Muscle of arm (tissue), 12 donors: Measurements from ENCODE around the gene FAM53B. TPM values are rescaled to one million over a fixed set of nuclear protein-coding genes. Genes with fewer than 3 reads are reported as not detected.
A peak's percentile ranks its signal among the peaks of the same experiment; 100 is the strongest.

ENCODE experiments used
- DNase-seq: peaks from one replicate; pipeline ENCODE4 v3.0.0-alpha.2; 2013
- polyA plus RNA-seq, 12 donors: library from polyadenylated mRNA; unstranded; fragments of 120-200 nt; gene quantifications; one replicate each; pipeline ENCODE4 v1.2.1, GENCODE V29; 2013; ENCODE audit not compliant: insufficient read length in 12 of 12

FAM53B gene
- polyA plus RNA-seq, 12 donors = 18.3 to 30.3 (median 21.7) TPM; not detected in 1

GRCh38 chr10:124710266-124710881 lies 33.8 kb downstream of the FAM53B start:
- no peak for DNase-seq

- DNase-seq = no peak
Measured at GRCh38 chr10:124709861-124710260, 34.3 kb downstream of the FAM53B start.

- no peak for DNase-seq
Measured at GRCh38 chr10:124708922-124709520, 35.2 kb downstream of the FAM53B start.

- no peak for DNase-seq
Measured at GRCh38 chr10:124708246-124708779, 35.9 kb downstream of the FAM53B start.

GRCh38 chr10:124707551-124707950 lies 36.6 kb downstream of the FAM53B start:
- no peak for DNase-seq

- DNase-seq = no peak
Measured at GRCh38 chr10:124707144-124707467, 37.1 kb downstream of the FAM53B start.

GRCh38 chr10:124706462-124707143 lies 37.6 kb downstream of the FAM53B start:
- DNase-seq = no peak

- no peak for DNase-seq
Measured at GRCh38 chr10:124705817-124706461, 38.2 kb downstream of the FAM53B start.

- no peak for DNase-seq
Measured at GRCh38 chr10:124705381-124705740, 38.8 kb downstream of the FAM53B start.

- no peak for DNase-seq
Measured at GRCh38 chr10:124704428-124705380, 39.5 kb downstream of the FAM53B start.

GRCh38 chr10:124703778-124704427 lies 40.3 kb downstream of the FAM53B start:
- peak; percentile 85 for DNase-seq

- DNase-seq = no peak
Measured at GRCh38 chr10:124703372-124703771, 40.8 kb downstream of the FAM53B start.

GRCh38 chr10:124701881-124702656 lies 42.1 kb downstream of the FAM53B start:
- DNase-seq = no peak

GRCh38 chr10:124701435-124701834 lies 42.7 kb downstream of the FAM53B start:
- peak; percentile 91 for DNase-seq

GRCh38 chr10:124701038-124701365 lies 43.2 kb downstream of the FAM53B start:
- DNase-seq = no peak

- no peak for DNase-seq
Measured at GRCh38 chr10:124700293-124701037, 43.7 kb downstream of the FAM53B start.

- DNase-seq = no peak
Measured at GRCh38 chr10:124699471-124700292, 44.5 kb downstream of the FAM53B start.
